Smooth muscle cell of the umbilical artery (primary cell): ENCODE results near the gene AMY2B. TPM values are rescaled to one million over a fixed set of nuclear protein-coding genes. Genes with fewer than 3 reads are reported as not detected.

ENCODE experiments used
- total RNA-seq: library from RNA; depleted of rRNA; stranded (reverse); fragments of >200 nt; gene quantifications from 2 replicates; pipeline ENCODE4 v1.2.3, GENCODE V29; 2014

The AMY2B gene
- total RNA-seq = 4.0 and 6.5 TPM in 2 replicates

GRCh38 chr1:103571289-103571688 lies at the start of gene AMY2B:
Gene AMY2B (plus strand): TSS chr1:103571589. CDS start chr1:103571603, 14 bp downstream.

GRCh38 chr1:103525607-103526507 lies 45.5 kb upstream of the AMY2B start, which contains the start of gene RNPC3:
Gene RNPC3 (plus strand): TSS chr1:103525699. CDS start chr1:103526071, 372 bp downstream.

GRCh38 chr1:103616994-103617477 lies 45.6 kb downstream of the AMY2B start, which contains the start of gene AMY2A:
Gene AMY2A (plus strand): TSS chr1:103617427. CDS start chr1:103617441, 14 bp downstream.

Other genes starting within 250 kb of the AMY2B start
- 3.9 and 7.1 TPM in 2 replicates for gene RNPC3, start 45.9 kb upstream of the AMY2B start, total RNA-seq
- not detected in 2 replicates for gene AMY2A, start 45.8 kb downstream of the AMY2B start, total RNA-seq
- not detected in 2 replicates for gene AMY1A, start 84.2 kb downstream of the AMY2B start, total RNA-seq
- not detected in 2 replicates for gene AMY1B, start 124.6 kb downstream of the AMY2B start, total RNA-seq
- gene AMY1C, start 178.3 kb downstream of the AMY2B start, total RNA-seq = not detected in 2 replicates